WERI-Rb-1 (cell line): ENCODE data around the gene CNTNAP2.

Source experiments
- DNase-seq: peaks from one replicate; pipeline ENCODE4 v3.0.0-alpha.2; 2020
- H3K27ac ChIP-seq: fragments of 250-450 bp; sonication (Bioruptor Pico); 2 replicates; pipeline ENCODE4 v1.5.1; 2020; ENCODE audit warnings: mild to moderate bottlenecking, moderate library complexity
- H3K27me3 ChIP-seq: fragments of 250-450 bp; sonication (Bioruptor Pico); 2 replicates; pipeline ENCODE4 v1.5.1; 2021; ENCODE audit warnings: mild to moderate bottlenecking, low read depth, moderate library complexity; ENCODE audit not compliant: insufficient read depth, severe bottlenecking
- H3K36me3 ChIP-seq: fragments of 250-450 bp; sonication (Bioruptor Pico); 2 replicates; pipeline ENCODE4 v1.5.1; 2020; ENCODE audit warnings: mild to moderate bottlenecking, moderate library complexity
- H3K4me3 ChIP-seq: 2 replicates; pipeline ENCODE4 v1.5.1; 2011; ENCODE audit warnings: low read depth, mild to moderate bottlenecking, control low read depth, low read length
- H3K9me3 ChIP-seq: fragments of 250-450 bp; sonication (Bioruptor Pico); 2 replicates; pipeline ENCODE4 v1.5.1; 2021; ENCODE audit warnings: mild to moderate bottlenecking, moderate library complexity; ENCODE audit not compliant: severe bottlenecking
- CTCF ChIP-seq: IDR thresholded peaks from 2 replicates; pipeline ENCODE4 v1.5.1; 2011; ENCODE audit warnings: low read depth, mild to moderate bottlenecking, control low read depth, inconsistent platforms, low read length

CNTNAP2 gene

GRCh38 chr7:146090023-146090645, 26.5 kb upstream of the CNTNAP2 start:
- H3K27ac ChIP-seq, result no peak overlapping the region
- no peaks in the 10 kb centered on the region for H3K27me3 ChIP-seq
- peak; percentile 67 for TF ChIP-seq CTCF
- no peak overlapping the region for H3K4me3 ChIP-seq
- no peaks in the 10 kb centered on the region for H3K9me3 ChIP-seq
- no peaks in the 10 kb centered on the region for H3K36me3 ChIP-seq
- no peak for DNase-seq

GRCh38 chr7:146094356-146094755, 22.2 kb upstream of the CNTNAP2 start:
- DNase-seq, result no peak

DNA sequence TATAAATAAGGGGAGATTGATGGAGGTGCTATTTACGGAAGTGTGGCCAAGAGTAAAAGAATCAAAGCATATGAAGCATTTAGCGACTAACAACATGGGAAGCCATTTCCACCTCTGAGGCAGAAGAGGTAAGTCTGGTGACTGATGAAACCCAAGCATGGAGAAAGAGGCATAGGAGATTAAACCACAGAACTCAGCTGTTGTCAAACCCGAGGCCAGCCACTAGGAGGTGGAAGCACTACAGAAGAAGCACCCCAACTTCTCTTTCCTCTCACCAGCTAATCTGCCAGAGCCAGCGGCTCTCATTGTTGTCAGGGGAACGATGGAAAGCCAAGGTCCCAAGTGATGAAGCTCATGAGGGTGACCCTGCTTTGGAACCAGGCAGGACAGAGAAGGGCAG, 19.6 kb upstream of the CNTNAP2 start:
- Histone ChIP-seq H3K4me3 (no peak overlapping the region), H3K27ac (no peak overlapping the region), H3K27me3 (no peaks in the 10 kb centered on the region), H3K9me3 (no peaks in the 10 kb centered on the region), H3K36me3 (no peaks in the 10 kb centered on the region)
- DNase-seq, result peak; percentile 22
- TF ChIP-seq CTCF, result peak; percentile 66

More at GRCh38 chr7:146094356-146094755, 22.2 kb upstream of the CNTNAP2 start:
- Histone ChIP-seq H3K9me3 (no peaks in the 10 kb centered on the region), H3K27ac (no peak overlapping the region), H3K4me3 (no peak overlapping the region), H3K27me3 (no peaks in the 10 kb centered on the region), H3K36me3 (no peaks in the 10 kb centered on the region)
- no peak for TF ChIP-seq CTCF

DNA sequence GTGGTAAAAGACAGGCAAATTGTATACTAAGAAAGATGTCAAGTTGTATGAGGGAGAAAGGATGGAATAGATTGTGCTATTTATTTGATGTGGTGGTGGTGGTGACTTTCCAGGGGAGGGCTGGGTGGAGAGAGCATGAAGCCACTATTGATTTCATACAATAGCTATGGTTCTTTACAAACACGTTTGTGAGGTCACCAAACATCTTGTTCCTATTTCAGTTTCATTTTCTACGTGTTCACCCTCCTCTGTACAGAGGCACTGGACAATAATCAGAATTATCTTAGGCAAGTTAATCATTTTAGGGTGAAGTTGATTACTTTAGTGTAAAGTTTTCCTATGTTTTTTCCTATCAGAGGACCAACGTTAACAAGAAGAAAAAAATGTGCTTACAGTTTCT, 10.3 kb upstream of the CNTNAP2 start:
- no peak for TF ChIP-seq CTCF
- no peak overlapping the region for H3K4me3 ChIP-seq
- no peaks in the 10 kb centered on the region for H3K36me3 ChIP-seq
- no peaks in the 10 kb centered on the region for H3K9me3 ChIP-seq
- no peak for DNase-seq
- no peak overlapping the region for H3K27ac ChIP-seq
- no peaks in the 10 kb centered on the region for H3K27me3 ChIP-seq

GRCh38 chr7:146112755-146113154, 3.8 kb upstream of the CNTNAP2 start:
- H3K27me3 ChIP-seq, result no peaks in the 10 kb centered on the region
- H3K36me3 ChIP-seq, result no peaks in the 10 kb centered on the region
- DNase-seq, result no peak
- H3K9me3 ChIP-seq, result no peaks in the 10 kb centered on the region
- no peak overlapping the region for H3K4me3 ChIP-seq
- no peak for TF ChIP-seq CTCF
- no peak overlapping the region for H3K27ac ChIP-seq

GRCh38 chr7:146115548-146115850, 1.1 kb upstream of the CNTNAP2 start:
- Histone ChIP-seq H3K36me3 (no peaks in the 10 kb centered on the region), H3K27ac (no peak overlapping the region), H3K4me3 (peak overlapping the region; percentile 66), H3K27me3 (no peaks in the 10 kb centered on the region), H3K9me3 (no peaks in the 10 kb centered on the region)
- TF ChIP-seq CTCF, result no peak
- no peak for DNase-seq
